GM12878 (cell line): Measurements from ENCODE around the gene RAP2C. TPM values are rescaled to one million over a fixed set of nuclear protein-coding genes. Genes with fewer than 3 reads are reported as not detected.

Experiments
- ATAC-seq: fragments of 200-7000 bp; cut with Tn5 transposase; 3 replicates; pipeline ENCODE4 v1.9.1; 2020; ENCODE audit warnings: mild to moderate bottlenecking, moderate library complexity
- BruUV-seq: library from RNA; stranded (reverse); fragments of 400-500 nt; replicated peaks from 2 replicates; lab custom pipeline; 2021; lab: Mats Ljungman, UMichigan
- CTCF ChIA-PET: fragments of 300-600 bp; sonication (Branson Sonifier 250); formaldehyde crosslinking; extraction: SDS; loops from one replicate; lab custom pipeline; 2021; ENCODE audit warnings: inconsistent platforms; lab: Yijun Ruan, JAX
- POLR2A ChIA-PET: fragments of 350-600 bp; formaldehyde crosslinking; extraction: SDS; loops from one replicate; lab custom pipeline; 2021; ENCODE audit warnings: inconsistent platforms; lab: Charles Lee
- RAD21 ChIA-PET: fragments of 300-600 bp; sonication (Branson Sonifier 250); formaldehyde crosslinking; loops from one replicate; lab custom pipeline; 2023; ENCODE audit warnings: antibody characterized with exemption; ENCODE audit not compliant: unreplicated experiment; lab: Charles Lee
- SMC1A ChIA-PET: fragments of 300-600 bp; sonication (Branson Sonifier 250); formaldehyde crosslinking; loops from one replicate; lab custom pipeline; 2023; ENCODE audit not compliant: unreplicated experiment, uncharacterized antibody; lab: Charles Lee
- DNase-seq: peaks from one replicate; pipeline ENCODE4 v3.0.0-alpha.2; 2011; ENCODE audit warnings: low read depth, low spot score
- FAIRE-seq: peaks from 3 replicates; lab custom pipeline; 2011; peaks lifted over from hg19 to GRCh38; lab: Jason Lieb, UNC
- H2AFZ ChIP-seq: 2 replicates; pipeline ENCODE4 v1.6.0; 2011; ENCODE audit warnings: low read depth, low read length, control low read depth; ENCODE audit not compliant: control insufficient read depth
- H3K27ac ChIP-seq: 2 replicates; pipeline ENCODE4 v1.5.1; 2011; ENCODE audit warnings: control low read depth; ENCODE audit not compliant: control insufficient read depth, insufficient read depth
- H3K27me3 ChIP-seq, 2 experiments: replicated peaks in 1 of 2; 2 replicates each; pipeline versions ENCODE4 v1.6.0 to v1.6.1; 2011; ENCODE audit warnings: low read length in 1 of 2; ENCODE audit not compliant: control insufficient read depth in 2 of 2, insufficient read depth in 2 of 2
- H3K36me3 ChIP-seq, 2 experiments: 2 replicates each; pipeline ENCODE4 v1.5.1; 2011; ENCODE audit warnings: low read length in 1 of 2; ENCODE audit not compliant: control insufficient read depth in 2 of 2, insufficient read depth in 2 of 2
- H3K4me1 ChIP-seq: 2 replicates; pipeline ENCODE4 v1.6.1; 2011; ENCODE audit warnings: mild to moderate bottlenecking, low read length, moderate library complexity, mixed read lengths; ENCODE audit not compliant: control insufficient read depth, insufficient read depth
- H3K4me2 ChIP-seq: 2 replicates; pipeline ENCODE4 v1.6.0; 2011; ENCODE audit warnings: control low read depth; ENCODE audit not compliant: control insufficient read depth, insufficient read depth
- H3K4me3 ChIP-seq: fragments of 200-600 bp; sonication (generic); 2 replicates; pipeline ENCODE4 v1.5.1; 2016
- H3K79me2 ChIP-seq: 2 replicates; pipeline ENCODE4 v1.6.0; 2011; ENCODE audit warnings: low read length; ENCODE audit not compliant: control insufficient read depth, insufficient read depth
- H3K9ac ChIP-seq: 2 replicates; pipeline ENCODE4 v1.8.0; 2011; ENCODE audit warnings: low read length, control low read depth, mixed read lengths; ENCODE audit not compliant: control insufficient read depth, insufficient read depth
- H3K9me3 ChIP-seq: replicated peaks from 3 replicates; pipeline ENCODE4 v1.5.1; 2011; ENCODE audit warnings: mild to moderate bottlenecking, low read length; ENCODE audit not compliant: control insufficient read depth, insufficient read depth
- H4K20me1 ChIP-seq: 2 replicates; pipeline ENCODE4 v1.6.0; 2011; ENCODE audit not compliant: control insufficient read depth, insufficient read depth
- E4F1 ChIP-seq: fragments of 450-650 bp; IDR thresholded peaks from 2 replicates; pipeline ENCODE4 v1.6.1; 2018; ENCODE audit warnings: borderline replicate concordance, mild to moderate bottlenecking; ENCODE audit not compliant: partially characterized antibody
- FOS ChIP-seq: IDR thresholded peaks from 3 replicates; pipeline ENCODE4 v1.6.1; 2011; ENCODE audit warnings: borderline replicate concordance; ENCODE audit not compliant: insufficient read length; ENCODE audit errors: extremely low read depth
- GATAD2B ChIP-seq: fragments of 450-650 bp; conservative IDR thresholded peaks from 2 replicates; pipeline ENCODE4 v1.6.1; 2017; ENCODE audit warnings: low read depth, mild to moderate bottlenecking, moderate library complexity
- HSF1 ChIP-seq: fragments of 150-350 bp; IDR thresholded peaks from 2 replicates; pipeline ENCODE4 v1.6.1; 2014; ENCODE audit warnings: mild to moderate bottlenecking, low read depth, low read length
- IKZF1 ChIP-seq: fragments of 450-650 bp; conservative IDR thresholded peaks from 2 replicates; pipeline ENCODE4 v1.6.1; 2017; ENCODE audit warnings: antibody characterized with exemption, mild to moderate bottlenecking
- KLF5 ChIP-seq: fragments of 450-650 bp; IDR thresholded peaks from 2 replicates; pipeline ENCODE4 v1.6.1; 2014; ENCODE audit warnings: mild to moderate bottlenecking; ENCODE audit not compliant: partially characterized antibody
- MTA3 ChIP-seq: IDR thresholded peaks from 2 replicates; pipeline ENCODE4 v1.6.1; 2012; ENCODE audit warnings: low read length, inconsistent platforms, borderline replicate concordance
- PAX8 ChIP-seq: fragments of 450-650 bp; IDR thresholded peaks from 2 replicates; pipeline ENCODE4 v1.6.1; 2017; ENCODE audit warnings: mild to moderate bottlenecking, moderate library complexity
- RCOR1 ChIP-seq: conservative IDR thresholded peaks from 2 replicates; pipeline ENCODE4 v1.6.1; 2012; ENCODE audit warnings: low read depth, low read length, improper control_type of control experiment
- RFX5 ChIP-seq: IDR thresholded peaks from 2 replicates; pipeline ENCODE4 v1.6.1; 2011; ENCODE audit warnings: low read depth, low read length, improper control_type of control experiment
- TAF1 ChIP-seq: IDR thresholded peaks from 2 replicates; pipeline ENCODE4 v1.6.1; 2011; ENCODE audit warnings: mild to moderate bottlenecking, low read depth, low read length, borderline replicate concordance
- WGBS: methylation state at CpG from one replicate; pipeline ENCODE4 v1.1.6; 2016; ENCODE audit warnings: low lambda C conversion rate; ENCODE audit not compliant: insufficient replicate concordance, insufficient coverage; ENCODE audit errors: missing lambda C conversion rate; 5-methylcytosine and 5-hydroxymethylcytosine counted together
- in situ Hi-C: fragments of 300-500 bp; cut with MboI; formaldehyde crosslinking; loops from 9 replicates; pipeline ENCODE4 v1.14.3; 2018; ENCODE audit warnings: mixed read lengths
- intact Hi-C: fragments of 100-400 bp; cut with micrococcal nuclease; formaldehyde crosslinking; loops from one replicate; pipeline ENCODE4 v1.14.2; 2022; ENCODE audit not compliant: unreplicated experiment
- polyA plus RNA-seq, 11 experiments: library from polyadenylated mRNA; depleted of rRNA in 4 of 11; unstranded in 6 of 11; stranded (reverse) in 5 of 11; fragments of >200 nt; fragmentation: Nextera tagmentation in 4 of 11; fragmentation: Illumina TruSeq in 1 of 11; extraction: Ambion mirVana in 4 of 11; extraction: Trizol in 1 of 11; gene quantifications; 1 replicate in 1 of 11; 2 replicates in 10 of 11; pipeline versions ENCODE4 v1.2.1 to v1.2.3, GENCODE V29; 2011 to 2016; ENCODE audit warnings: inconsistent platforms in 2 of 11, missing spikeins in 2 of 11, low read depth in 1 of 11
- total RNA-seq, 4 experiments: library from RNA; depleted of rRNA in 3 of 4; stranded (reverse); fragments of >200 nt in 3 of 4; fragmentation: Illumina TruSeq in 1 of 4; extraction: Trizol in 1 of 4; gene quantifications; 2 replicates each; pipeline versions ENCODE4 v1.2.1 to v1.2.3, GENCODE V29; 2013 to 2021
- TF ChIP-seq, protein P1 (sequence below): fragments of 450-650 bp; IDR thresholded peaks from 2 replicates; pipeline ENCODE4 v1.6.1; 2016; ENCODE audit warnings: mild to moderate bottlenecking

The RAP2C gene
- total and polyA plus RNA-seq, 10 of the 15 experiments (the other 5 are each of a cell fraction or from before 2014, with no cell fraction given), result 17.1 to 32.1 (median 25.4) TPM

DNA sequence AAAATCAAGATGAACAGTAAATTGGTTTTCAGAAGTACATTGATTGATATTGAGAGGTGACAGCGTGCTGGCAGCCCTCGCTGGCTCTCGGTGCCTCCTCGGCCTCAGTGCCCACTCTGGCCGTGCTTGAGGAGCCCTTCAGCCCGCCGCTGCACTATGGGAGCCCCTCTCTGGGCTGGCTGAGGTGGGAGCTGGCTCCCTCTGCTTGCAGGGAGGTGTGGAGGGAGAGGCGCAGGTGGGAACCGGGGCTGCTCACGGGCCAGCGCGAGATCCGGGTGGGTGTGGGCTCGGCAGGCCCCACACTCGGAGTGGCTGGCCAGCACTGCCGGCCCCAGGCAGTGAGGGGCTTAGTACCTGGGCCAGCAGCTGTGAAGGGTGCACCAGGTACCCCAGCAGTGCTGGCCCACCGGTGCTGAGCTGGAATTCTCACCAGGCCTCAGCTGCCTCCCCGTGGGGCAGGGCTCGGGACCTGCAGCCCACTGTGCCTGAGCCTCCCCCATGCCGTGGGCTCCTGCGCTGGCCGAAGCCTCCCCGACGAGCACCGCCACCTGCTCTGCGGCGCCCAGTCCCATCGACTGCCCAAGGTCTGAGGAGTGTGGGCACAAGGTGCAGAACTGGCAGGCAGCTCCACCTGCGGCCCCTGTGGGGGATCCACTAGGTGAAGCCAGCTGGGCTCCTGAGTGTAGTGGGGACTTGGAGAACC, 25.2 kb downstream of the RAP2C start:
- CTCF ChIA-PET, result no interaction called here
- RAD21 ChIA-PET, result no interaction called here

More for the DNA sequence above, 25.2 kb downstream of the RAP2C start:
- Histone ChIP-seq H3K9ac (no peak overlapping the region), H3K4me2 (no peak overlapping the region), H2AFZ (no peak overlapping the region), H3K27ac (no peak overlapping the region), H3K36me3 (no peaks in the 10 kb centered on the region), H3K27me3 (no peaks in the 10 kb centered on the region), H3K9me3 (no peaks in the 10 kb centered on the region), H3K4me3 (no peak overlapping the region), H3K4me1 (no peaks in the 10 kb centered on the region), H3K79me2 (no peaks in the 10 kb centered on the region), H4K20me1 (no peaks in the 10 kb centered on the region)
- ChIA-PET POLR2A (no interaction called here), SMC1A (interaction anchor here (1.0 kb wide), 1 partner anchor 25 kb away, joined by 3 read pairs; the partner anchor contains the start of gene RAP2C)
- TF ChIP-seq PAX8, result no peak
- no peak for TF ChIP-seq E4F1
- no peak for TF ChIP-seq RFX5
- TF ChIP-seq MTA3, result no peak
- no peak for TF ChIP-seq FOS
- TF ChIP-seq, protein P1, sequence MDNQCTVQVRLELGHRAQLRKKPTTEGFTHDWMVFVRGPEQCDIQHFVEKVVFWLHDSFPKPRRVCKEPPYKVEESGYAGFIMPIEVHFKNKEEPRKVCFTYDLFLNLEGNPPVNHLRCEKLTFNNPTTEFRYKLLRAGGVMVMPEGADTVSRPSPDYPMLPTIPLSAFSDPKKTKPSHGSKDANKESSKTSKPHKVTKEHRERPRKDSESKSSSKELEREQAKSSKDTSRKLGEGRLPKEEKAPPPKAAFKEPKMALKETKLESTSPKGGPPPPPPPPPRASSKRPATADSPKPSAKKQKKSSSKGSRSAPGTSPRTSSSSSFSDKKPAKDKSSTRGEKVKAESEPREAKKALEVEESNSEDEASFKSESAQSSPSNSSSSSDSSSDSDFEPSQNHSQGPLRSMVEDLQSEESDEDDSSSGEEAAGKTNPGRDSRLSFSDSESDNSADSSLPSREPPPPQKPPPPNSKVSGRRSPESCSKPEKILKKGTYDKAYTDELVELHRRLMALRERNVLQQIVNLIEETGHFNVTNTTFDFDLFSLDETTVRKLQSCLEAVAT, result no peak
- no peak for TF ChIP-seq RCOR1
- TF ChIP-seq GATAD2B, result no peak
- no peak for TF ChIP-seq TAF1
- no peak for TF ChIP-seq KLF5
- TF ChIP-seq IKZF1, result no peak
- no peak for TF ChIP-seq HSF1
- no TSS peak for BruUV-seq
- 63% methylated on average over 29 of the region's 29 CpGs for WGBS
- FAIRE-seq (no peak), DNase-seq (no peak), ATAC-seq (no peak)
- intact Hi-C loops (no loop called here), in situ Hi-C loops (no loop called here)
